ENCODE results near the gene GLIS2. TPM values are rescaled to one million over a fixed set of nuclear protein-coding genes. Genes with fewer than 3 reads are reported as not detected.

Gene GLIS2
- polyA plus RNA-seq, 3 donors: 29.1 to 51.0 (median 46.0) TPM

GRCh38 chr16:4385789-4386450 lies 70.1 kb downstream of the GLIS2 start:
- DNase-seq (ENCODE audit: extremely low read depth in 1 of 11, low read depth in 9 of 11, low spot score in 4 of 11): no peak

GRCh38 chr16:4386451-4386805 lies 70.6 kb downstream of the GLIS2 start:
- no peak for DNase-seq (ENCODE audit: extremely low read depth in 1 of 11, low read depth in 9 of 11, low spot score in 4 of 11)

- no peak for DNase-seq (ENCODE audit: extremely low read depth in 1 of 11, low read depth in 9 of 11, low spot score in 4 of 11)
Measured at GRCh38 chr16:4386951-4387565, 71.2 kb downstream of the GLIS2 start.

GRCh38 chr16:4387781-4388180 lies 71.9 kb downstream of the GLIS2 start:
- no peak for DNase-seq (ENCODE audit: extremely low read depth in 1 of 11, low read depth in 9 of 11, low spot score in 4 of 11)

GRCh38 chr16:4388271-4389021 lies 72.6 kb downstream of the GLIS2 start:
- DNase-seq (ENCODE audit: extremely low read depth in 1 of 11, low read depth in 9 of 11, low spot score in 4 of 11): no peak

Other genes starting within 250 kb of the GLIS2 start
- 10 to 100 TPM in 1 of 3 donors, 1 to 10 TPM in 2; 7.5 to 12.2 (median 9.4) TPM for gene ADCY9, start 199.6 kb upstream of the GLIS2 start, polyA plus RNA-seq (ENCODE audit: insufficient read length in 3 of 3)
- gene SRL, start 74.0 kb upstream of the GLIS2 start, polyA plus RNA-seq (ENCODE audit: insufficient read length in 3 of 3): 1 to 10 TPM in 1 of 3 donors, under 1 TPM in 2; 0.76 to 1.4 (median 0.98) TPM
- 10 to 100 TPM; 23.5 to 25.6 (median 25.4) TPM for gene TFAP4, start 43.0 kb upstream of the GLIS2 start, polyA plus RNA-seq (ENCODE audit: insufficient read length in 3 of 3)
- 10 to 100 TPM; 17.0 to 35.2 (median 27.2) TPM for gene PAM16, start 35.3 kb downstream of the GLIS2 start, polyA plus RNA-seq (ENCODE audit: insufficient read length in 3 of 3)
- gene VASN, start 55.8 kb downstream of the GLIS2 start, polyA plus RNA-seq (ENCODE audit: insufficient read length in 3 of 3): 10 to 100 TPM; 30.0 to 64.1 (median 57.5) TPM
- gene CORO7, start 100.5 kb downstream of the GLIS2 start, polyA plus RNA-seq (ENCODE audit: insufficient read length in 3 of 3): 10 to 100 TPM; 14.7 to 26.7 (median 21.5) TPM
- gene DNAJA3, start 109.8 kb downstream of the GLIS2 start, polyA plus RNA-seq (ENCODE audit: insufficient read length in 3 of 3): 10 to 100 TPM; 38.4 to 47.0 (median 40.4) TPM
- gene NMRAL1, start 158.6 kb downstream of the GLIS2 start, polyA plus RNA-seq (ENCODE audit: insufficient read length in 3 of 3): 10 to 100 TPM; 32.3 to 54.2 (median 43.5) TPM
- 10 to 100 TPM; 42.0 to 50.8 (median 42.4) TPM for gene HMOX2, start 160.3 kb downstream of the GLIS2 start, polyA plus RNA-seq (ENCODE audit: insufficient read length in 3 of 3)
- gene CDIP1, start 222.7 kb downstream of the GLIS2 start, polyA plus RNA-seq (ENCODE audit: insufficient read length in 3 of 3): 10 to 100 TPM; 27.9 to 33.2 (median 31.3) TPM
- gene C16orf96, start 240.3 kb downstream of the GLIS2 start, polyA plus RNA-seq (ENCODE audit: insufficient read length in 3 of 3): under 1 TPM; 0.16 to 0.27 (median 0.24) TPM